HG03442 (cell line): ENCODE results near the gene TECPR1.

Experiments
- ATAC-seq: cut with Tn5 transposase; IDR thresholded peaks from one replicate; pipeline ENCODE4 v1.9.1; 2021; ENCODE audit warnings: mild to moderate bottlenecking, moderate library complexity; ENCODE audit not compliant: unreplicated experiment

TECPR1 gene

GRCh38 chr7:98227939-98228338 is 24.1 kb downstream of the TECPR1 start:
- no peak for ATAC-seq

DNA sequence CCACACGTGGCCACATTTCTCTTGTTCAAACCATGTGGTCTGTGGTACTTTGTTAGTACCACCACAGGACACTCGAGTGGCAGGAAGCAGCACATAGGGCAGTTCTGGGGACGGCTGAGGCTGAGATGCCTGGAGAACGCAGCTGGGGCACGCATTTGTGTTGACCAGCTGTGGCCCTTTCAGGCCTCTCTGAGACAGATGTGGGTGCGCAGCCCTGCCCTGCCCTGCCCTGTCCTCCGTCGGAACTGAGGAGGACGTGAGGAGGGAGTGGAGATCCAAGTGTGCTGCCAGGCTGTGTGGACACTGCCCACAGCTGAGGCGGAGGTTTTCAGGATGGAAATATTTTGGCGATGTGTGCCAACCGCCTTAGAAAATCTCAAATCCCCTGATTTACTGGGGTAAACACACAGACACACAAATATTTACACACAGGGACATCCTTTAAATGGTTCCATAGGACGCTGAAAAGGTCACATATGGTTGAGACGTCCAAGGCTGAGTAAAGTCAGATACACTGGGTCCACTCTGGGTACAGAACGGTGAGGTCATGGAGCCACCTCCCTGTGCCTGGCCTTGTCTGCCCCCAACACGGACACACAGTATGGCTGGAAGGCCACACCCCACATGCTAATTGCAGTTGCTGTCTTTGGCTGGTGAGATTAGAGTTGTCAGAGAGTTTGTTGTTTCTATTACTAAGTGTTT is 26.0 kb downstream of the TECPR1 start:
- no peak for ATAC-seq

- no peak for ATAC-seq
Observed at GRCh38 chr7:98224701-98225181, 27.3 kb downstream of the TECPR1 start.

DNA sequence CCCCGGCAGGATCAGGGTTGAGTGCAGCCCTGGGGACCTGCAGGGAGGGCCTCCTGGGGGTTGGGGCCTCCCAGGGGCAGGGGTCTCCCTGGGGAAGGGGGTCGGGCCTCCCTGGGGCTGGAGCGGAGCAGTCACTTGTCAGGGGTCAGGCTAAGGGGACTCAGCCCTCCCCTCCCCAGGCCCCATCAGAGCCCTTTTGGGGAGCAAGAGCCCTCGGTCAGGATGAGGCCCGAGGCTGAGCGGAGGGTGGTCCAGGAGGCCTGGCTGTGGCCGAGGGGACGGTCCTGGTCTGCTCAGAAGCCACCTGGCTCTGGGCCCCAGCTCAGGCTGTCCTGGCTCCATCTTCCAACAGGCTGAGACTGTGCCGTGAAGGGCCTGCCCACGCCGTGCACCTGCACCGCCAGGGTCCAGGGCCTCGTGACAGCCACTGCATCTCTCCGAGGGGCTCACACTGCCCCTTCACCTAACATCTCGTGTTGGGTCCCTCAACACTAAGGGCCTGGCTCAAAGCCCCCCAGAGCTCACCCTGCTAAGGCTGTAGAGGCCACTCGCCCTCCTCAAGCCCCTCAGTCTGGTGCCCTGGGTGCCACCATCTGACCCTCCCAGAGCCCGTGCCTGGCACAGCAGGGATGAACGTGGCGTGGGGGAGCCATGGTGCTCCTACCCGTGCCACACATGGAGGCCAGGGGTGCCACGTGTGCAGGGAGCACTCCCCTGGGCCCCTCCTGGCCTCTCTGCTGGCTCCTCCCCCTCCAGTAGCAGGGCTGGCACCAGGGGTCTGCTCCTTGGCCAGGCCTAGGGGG is 27.9 kb downstream of the TECPR1 start:
- ATAC-seq, result no peak

DNA sequence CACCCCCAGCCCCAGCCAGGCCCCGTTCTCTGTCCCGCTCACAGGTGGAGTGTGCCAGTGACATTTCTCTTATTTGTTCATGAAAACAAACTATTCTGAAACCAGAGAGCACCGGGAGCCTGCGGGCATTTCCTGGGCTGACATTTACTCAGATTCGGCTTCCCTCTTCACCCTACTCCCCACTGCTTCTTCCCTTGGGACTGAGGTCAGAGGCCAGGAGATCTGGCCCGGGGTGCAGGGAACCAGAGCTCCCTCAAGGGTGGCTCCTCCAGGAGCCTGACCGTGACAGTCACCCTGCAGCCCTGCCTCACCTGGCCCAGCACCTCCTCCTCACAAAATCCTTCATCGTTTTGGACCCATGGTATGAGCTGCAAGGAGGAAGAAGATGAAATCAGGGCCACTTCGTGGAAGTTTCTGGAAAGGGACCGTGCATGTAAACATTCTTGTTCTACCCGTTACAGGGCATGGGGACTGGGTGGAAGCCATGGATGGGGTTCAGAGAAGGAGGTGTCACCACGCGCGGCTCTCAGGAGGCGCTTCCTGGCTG is 28.6 kb downstream of the TECPR1 start:
- ATAC-seq, result no peak

DNA sequence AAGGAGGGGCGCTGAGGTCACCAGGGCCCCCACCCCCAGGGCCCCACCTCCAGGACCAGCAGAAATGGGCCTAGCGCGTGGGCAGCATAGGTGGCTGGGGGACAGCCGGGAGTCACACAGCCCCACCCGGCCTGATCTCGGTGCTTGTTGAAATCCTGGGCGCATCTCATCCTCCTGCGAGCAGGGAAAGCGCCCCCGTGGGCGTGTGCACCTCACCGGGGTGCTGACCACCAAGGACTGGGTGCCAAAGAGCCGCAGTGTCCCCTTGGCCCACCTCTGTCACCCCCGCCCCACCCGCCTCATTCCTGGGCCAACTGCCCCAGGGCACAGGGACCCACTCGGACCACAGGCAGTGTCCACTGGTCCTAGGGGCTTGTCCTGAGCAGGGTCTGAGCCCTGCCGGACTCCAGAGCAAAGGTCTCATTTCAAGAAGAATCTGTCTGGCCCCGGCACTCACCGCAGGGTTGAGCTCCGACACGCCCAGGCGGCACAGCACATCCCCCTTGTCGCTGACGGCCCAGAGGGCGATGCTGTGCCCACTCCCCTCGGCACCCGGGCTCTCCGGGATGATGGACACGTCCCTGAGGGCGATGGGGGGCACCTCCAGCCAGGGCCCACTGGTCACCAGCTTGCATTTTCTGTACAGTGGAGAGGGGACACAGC is 29.4 kb downstream of the TECPR1 start:
- no peak for ATAC-seq

- ATAC-seq, result no peak
Observed at GRCh38 chr7:98221611-98222532, 30.2 kb downstream of the TECPR1 start.

- ATAC-seq, result peak; percentile 30
Observed at GRCh38 chr7:98219382-98219781, 32.6 kb downstream of the TECPR1 start.

DNA sequence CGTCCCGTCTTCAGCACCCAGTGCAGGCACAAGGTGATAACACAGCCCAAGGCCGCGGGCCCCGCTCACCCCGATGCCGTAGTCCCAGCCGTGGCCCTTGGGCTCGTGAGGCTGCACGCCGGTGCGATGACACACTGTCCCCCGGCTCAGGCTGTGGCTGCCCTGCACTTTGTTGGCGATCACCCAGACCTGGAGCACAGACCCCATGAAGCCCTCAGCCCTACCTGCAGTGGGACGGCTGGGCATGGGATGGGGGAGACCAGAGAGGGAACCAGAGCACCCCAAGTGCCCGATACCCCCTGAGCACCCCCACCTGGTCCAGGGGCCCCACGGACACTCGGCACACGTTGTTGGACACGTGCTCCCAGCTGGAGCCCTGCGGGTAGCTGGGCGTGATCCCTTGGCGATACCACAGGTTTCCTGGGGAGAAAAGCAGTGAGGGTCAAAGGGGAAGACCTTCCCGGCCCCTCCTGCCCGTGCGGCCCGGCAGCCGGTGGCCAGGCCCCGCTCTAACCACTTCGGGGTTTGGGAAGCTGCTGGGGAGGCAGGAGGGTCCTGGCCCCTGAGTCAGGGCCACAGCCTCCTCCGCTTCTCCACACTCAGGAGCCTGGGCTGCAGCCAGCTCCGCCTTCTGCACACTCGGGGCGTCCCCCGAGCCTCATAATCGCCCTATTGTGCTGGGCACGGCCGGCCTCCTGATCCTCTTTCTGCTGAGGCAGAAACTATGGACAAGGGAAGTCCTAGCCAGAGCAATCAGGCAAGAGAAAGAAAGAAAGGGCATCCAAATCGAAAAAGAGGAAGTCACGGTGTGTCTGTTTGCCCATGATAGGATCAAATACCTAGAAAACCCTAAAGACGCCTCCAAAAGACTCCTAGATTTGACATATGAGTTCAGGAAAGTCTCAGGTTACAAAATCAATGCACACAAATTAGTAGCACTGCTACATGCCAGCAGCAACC is 34.1 kb downstream of the TECPR1 start:
- no peak for ATAC-seq

GRCh38 chr7:98216941-98217622 is 35.0 kb downstream of the TECPR1 start:
- no peak for ATAC-seq

DNA sequence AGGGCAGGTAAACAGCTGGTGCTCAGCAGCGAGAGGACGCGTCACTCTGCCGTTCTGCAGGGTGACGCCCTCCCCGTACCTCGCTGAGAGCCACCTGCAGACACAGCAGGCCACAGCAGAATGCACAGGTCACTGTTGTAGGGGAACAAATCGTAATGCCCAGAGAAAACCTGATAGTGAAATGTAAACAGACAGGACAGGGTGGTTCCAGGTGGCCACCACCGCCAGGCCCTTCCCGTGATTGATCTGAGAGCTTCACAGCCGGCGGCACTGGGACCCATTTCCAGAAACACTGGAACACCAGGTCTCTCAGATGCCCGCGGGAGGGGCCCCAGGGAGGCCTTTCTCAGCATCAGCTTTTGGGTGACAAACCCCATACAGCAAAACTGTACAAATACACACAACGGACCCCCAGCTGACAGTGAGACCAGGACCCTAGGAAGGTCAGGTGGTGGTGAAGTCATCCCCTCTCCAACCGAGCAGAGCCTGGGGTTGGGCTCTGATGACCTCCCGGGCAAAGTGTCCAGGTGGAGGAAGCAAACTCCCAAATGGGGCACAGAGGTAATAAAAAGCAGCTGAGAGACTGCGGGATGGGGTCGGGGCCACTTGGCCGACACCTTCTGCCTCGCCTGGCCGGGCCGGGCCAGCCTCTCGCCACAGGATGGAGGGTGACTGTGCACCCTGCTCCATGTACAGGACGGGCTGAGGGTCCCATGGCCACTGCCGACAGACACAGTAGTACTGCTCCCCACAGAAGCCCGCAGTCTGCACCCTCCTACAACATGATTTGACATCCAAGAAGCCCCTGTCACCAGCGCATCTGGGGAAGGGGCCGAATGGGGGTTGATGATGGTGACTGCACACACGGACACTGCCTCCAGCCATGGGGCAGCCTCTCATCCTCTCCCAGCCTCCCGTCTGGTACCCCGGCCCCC is 36.2 kb downstream of the TECPR1 start:
- ATAC-seq, result no peak

DNA sequence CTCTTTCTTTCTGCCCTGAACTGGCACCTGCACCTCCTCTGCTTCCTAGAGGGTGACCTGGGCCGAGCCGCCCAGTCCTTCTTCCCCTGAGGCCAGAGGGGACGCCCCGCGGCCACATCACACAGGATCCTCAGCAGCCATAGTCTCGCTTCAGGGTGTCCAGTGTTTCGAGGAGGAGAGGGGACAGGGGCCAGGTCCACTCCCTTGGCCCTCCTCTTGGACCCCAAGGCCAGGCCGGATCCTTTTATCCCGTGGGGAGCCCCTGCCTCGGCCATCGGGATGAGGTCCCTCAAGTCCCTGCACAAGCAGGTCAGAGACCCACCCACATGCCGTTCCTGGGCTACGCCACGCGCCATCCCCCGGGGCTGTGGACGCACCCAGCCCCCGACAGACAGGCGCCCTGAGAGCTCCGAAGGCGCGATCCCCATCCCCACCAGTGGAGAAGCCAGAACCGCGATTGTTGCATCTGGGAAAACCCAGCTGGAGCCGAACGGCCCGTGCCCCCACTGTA is 37.2 kb downstream of the TECPR1 start:
- ATAC-seq, result no peak

DNA sequence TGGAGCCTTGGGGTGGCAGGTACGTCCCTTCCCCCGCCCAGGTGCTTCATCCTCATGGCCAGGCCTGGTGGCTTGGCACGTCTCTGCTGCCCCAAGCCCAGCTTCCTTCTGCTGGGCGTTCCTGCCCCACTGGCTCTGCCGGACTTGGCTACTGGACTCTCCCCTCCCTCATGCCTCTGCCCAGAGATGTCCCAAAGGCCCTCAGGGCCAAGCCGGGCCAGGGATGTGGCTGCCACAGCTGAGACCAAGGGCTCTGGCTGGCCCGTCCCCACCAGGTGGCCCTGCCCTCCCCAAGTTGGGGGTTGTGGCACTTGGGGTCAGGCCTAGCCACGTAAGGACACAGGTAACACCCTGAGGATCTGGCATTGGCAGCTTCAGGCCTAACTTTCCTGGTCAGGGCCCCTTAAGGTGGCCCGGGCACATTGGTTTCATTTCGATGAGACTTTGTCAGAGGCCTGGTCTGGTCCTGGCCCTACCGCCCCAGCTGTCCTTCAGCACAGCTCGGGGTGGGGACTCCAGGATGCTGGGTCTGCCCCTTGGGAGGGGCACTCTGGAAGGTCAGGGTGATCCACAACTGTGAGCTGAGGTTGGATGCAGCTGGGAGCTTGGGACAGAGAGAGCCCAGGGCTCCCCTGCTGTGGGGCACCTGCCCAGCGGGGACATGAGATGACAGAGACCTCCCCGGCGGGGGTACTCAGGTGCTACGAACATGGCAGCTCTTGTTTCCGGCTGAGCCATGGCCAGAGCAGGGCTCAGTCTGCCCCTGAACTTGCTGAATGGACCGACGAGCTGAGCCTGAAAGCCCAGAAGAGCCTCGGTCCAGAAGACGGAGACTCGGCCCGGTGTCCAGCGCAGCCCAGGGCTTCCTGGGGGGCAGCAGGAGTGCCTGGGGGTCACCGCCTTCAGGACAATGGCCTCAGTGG is 37.9 kb downstream of the TECPR1 start:
- no peak for ATAC-seq

DNA sequence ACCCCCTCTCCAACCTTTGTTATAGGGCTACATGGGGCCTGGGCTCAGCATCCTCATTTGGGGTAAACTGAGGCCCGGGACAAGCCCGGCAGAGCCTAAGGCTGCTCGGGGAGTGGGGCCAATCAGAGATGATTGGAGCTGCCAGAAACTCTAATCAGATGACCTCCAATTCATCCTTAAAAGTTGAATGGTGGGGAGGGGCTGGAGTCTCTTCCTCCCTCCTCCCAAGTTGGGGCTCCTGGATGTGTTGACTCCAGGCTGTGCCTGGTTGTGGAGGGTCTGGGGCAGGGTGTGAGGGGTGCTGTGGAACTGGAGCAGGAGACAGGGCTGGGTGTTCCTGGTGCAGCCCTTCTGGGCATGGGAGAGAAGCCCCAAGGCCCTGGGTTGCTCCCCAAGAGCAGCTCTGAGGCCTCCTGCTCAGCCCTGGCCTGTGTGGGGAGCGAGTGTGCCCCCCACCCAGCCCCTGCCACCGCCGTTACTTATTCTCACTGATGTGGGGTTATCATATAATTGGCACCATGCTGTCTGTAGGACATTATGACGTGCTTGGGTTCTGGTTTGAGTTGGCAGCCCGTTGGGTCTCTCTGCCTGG is 38.6 kb downstream of the TECPR1 start:
- ATAC-seq, result no peak

GRCh38 chr7:98212532-98213041 is 39.4 kb downstream of the TECPR1 start:
- no peak for ATAC-seq
